G401.6 (cell line): ENCODE results near the gene PLA2G6.
"Not testable (repeated sequence)": the region's sequence is repeated elsewhere in the genome, so short reads cannot be mapped to it uniquely, and the experiment has no call there.

Experiments
- FAIRE-seq: peaks from 2 replicates; lab custom pipeline; 2012; peaks lifted over from hg19 to GRCh38; lab: Jason Lieb, UNC

PLA2G6 gene

GRCh38 chr22:38189104-38189503 lies 7.5 kb upstream of the PLA2G6 start:
- FAIRE-seq: no peak

GRCh38 chr22:38187413-38188212 lies 6.0 kb upstream of the PLA2G6 start:
- no peak for FAIRE-seq

- FAIRE-seq: no peak
Observed at GRCh38 chr22:38186429-38186828, 4.8 kb upstream of the PLA2G6 start.

GRCh38 chr22:38184788-38185187 lies 3.2 kb upstream of the PLA2G6 start:
- FAIRE-seq: no peak

- FAIRE-seq: no peak
Observed at GRCh38 chr22:38180841-38181452, 683 bp downstream of the PLA2G6 start.

DNA sequence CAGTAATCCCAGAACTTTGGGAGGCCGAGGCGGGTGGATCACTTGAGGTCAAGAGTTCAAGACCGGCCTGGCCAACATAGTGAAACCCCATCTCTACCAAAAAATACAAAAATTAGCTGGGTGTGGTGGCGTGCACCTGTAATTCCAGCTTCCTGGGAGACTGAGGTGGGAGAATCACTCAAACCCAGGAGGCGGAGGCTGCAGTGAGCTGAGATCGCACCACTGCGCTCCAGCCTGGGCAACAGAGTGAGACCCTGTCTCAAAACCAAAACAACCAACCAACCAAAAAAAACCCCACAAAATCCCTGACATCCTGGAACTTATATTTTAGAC lies 3.1 kb downstream of the PLA2G6 start:
- FAIRE-seq: not testable (repeated sequence)

DNA sequence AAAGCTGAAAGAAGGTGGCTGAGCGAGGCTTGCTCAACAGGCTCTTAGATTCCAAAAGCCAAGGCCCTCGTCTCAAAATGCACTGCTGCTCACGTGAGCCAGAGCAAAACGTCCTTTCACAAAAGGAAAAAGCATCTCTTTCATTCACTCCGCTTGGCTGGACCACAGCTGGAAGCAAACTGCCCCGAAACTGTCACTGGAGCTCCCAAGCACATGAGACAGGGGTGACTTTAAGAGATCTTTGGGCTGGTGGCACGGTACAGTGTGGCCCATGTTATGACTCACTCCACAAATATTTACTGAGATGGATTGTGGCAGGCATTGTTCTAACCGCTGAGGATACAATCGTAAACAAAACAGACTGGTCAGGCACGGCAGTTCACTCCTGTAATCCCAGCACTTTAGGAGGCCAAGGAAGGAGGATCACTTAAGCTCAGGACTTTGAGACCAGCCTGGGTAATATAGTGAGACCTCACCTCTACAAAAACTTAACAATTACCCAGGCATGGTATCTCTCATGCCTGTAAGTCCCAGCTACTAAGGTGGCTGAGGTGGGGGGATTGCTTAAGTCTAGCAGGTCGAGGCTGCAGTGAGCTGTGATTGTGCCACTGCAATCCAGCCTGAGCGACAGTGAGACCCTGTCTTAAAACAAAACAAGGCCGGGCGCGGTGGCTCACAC lies 3.6 kb downstream of the PLA2G6 start:
- peak; percentile 83 for FAIRE-seq

GRCh38 chr22:38177571-38177925 lies 4.1 kb downstream of the PLA2G6 start:
- not testable (repeated sequence) for FAIRE-seq

GRCh38 chr22:38177044-38177443 lies 4.6 kb downstream of the PLA2G6 start:
- FAIRE-seq: no peak

DNA sequence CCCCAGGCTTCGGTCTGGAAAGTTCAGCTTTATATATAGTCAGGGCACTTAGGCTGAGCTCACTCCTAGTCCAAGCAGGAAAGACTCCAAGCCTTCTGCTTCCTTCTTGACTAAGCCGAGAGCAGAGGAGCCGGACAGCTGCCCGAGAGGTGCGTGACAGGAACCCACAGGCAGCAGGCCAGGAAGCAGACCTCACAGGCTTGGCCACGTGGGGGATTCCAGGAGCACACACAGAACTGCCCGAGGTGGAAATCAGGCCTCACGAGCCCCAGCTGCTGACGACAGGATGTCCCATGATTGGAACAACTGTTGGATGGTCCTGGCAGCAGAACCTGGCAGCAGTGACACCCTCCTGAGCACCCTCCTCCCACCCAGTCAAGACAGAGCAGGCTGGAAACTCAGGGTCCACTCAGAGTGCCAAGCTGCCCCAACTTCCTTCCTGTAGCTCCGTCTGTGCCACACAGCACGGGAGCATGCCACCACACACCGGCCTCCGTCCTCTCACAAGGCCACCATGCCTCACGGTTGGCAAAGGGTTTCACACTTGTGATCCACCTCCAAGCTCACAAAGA lies 5.4 kb downstream of the PLA2G6 start:
- no peak for FAIRE-seq

- FAIRE-seq: no peak
Observed at GRCh38 chr22:38175206-38176118, 6.2 kb downstream of the PLA2G6 start.

- no peak for FAIRE-seq
Observed at GRCh38 chr22:38174626-38175025, 7.0 kb downstream of the PLA2G6 start.

DNA sequence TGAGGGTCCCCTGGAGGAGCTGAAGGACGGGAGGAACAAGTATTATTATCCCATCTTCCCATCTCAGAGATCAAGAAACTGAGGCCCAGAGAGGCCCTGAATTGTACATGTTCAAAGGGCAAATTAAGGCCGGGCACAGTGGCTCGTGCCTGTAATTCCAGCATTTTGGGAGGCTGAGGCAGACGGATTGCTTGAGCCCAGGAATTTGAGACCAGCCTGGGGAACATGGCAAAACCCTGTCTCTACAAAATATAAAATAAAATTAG lies 8.1 kb downstream of the PLA2G6 start:
- FAIRE-seq: no peak

- FAIRE-seq: no peak
Observed at GRCh38 chr22:38172832-38173640, 8.6 kb downstream of the PLA2G6 start.

DNA sequence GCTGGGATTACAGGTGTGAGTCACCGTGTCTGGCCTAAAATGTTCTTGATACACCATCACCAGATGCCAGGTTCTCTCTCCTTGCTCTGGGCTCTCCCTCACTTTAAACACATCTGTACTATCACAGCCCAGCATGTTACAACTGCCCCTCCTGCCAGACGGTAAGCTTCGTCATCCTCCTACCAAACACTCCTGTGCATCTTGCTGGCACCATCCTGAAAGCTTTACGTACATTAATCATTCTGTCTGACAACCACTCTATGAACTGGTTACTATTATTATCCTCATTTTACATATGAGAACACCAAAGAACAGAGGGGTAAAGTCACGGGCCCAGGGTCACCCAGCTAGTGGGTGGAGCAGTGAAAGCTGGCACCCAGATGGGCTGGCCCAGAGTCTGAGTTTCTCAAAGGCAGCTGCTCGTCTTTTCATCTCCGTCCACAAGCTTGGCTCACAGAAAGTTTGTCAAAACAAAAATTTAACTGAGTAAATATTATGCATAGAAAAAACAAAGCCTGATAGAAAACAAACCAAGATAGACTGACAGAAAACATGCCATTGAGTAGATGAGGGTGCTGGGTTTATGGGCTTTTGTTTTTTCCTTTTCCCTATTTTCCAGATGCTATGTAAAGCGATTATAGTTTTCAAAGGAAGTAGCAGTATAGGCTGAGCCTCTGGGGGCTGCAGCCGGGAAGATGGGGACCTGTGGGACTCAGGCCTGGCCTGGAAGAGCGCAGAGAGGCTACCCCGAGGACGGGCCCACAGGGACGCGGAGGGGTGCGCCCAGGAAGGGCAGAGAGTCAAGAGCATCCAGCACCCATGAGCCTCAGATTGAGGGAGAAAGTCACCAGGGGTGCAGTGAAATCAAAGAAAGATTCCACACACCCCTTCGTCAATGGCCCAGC lies 9.5 kb downstream of the PLA2G6 start:
- FAIRE-seq: no peak

GRCh38 chr22:38170469-38170868 lies 11.2 kb downstream of the PLA2G6 start:
- FAIRE-seq: no peak

- FAIRE-seq: no peak
Observed at GRCh38 chr22:38169116-38169515, 12.5 kb downstream of the PLA2G6 start.

DNA sequence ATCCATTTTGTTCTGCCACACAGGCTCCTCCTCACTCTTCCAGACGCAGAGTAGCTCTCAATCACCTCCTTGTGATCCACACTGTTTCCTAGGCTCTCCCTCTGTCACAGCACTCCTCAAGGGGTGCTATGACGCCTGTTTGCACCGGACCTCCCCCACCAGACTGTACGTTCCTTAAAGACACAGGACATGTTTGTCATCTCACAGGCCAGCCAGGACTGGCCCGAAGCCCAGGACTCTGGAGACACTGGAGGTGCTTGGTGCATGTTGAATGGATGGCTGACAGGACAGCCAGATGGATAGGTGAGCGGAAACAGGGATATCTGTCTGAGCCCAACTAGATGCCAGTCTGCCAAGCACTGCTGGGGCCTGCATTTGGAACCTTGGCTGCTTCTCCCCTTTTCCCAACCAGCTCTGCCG lies 13.6 kb downstream of the PLA2G6 start:
- FAIRE-seq: no peak

- FAIRE-seq: no peak
Observed at GRCh38 chr22:38165922-38166593, 15.6 kb downstream of the PLA2G6 start.

- FAIRE-seq: no peak
Observed at GRCh38 chr22:38164551-38164918, 17.1 kb downstream of the PLA2G6 start.
